SU-DHL-6 (cell line): ENCODE measurements around the gene APBB2.

Experiments
- H2AFZ ChIP-seq: fragments of 200-600 bp; sonication (generic); 2 replicates; pipeline ENCODE4 v1.6.1; 2014; ENCODE audit warnings: low read depth, mild to moderate bottlenecking, moderate library complexity, mixed read lengths, antibody characterized with exemption, low read length; ENCODE audit not compliant: severe bottlenecking
- H3F3A ChIP-seq: fragments of 200-600 bp; shearing (Covaris generic); 2 replicates; pipeline ENCODE4 v1.6.0; 2016; ENCODE audit warnings: antibody characterized with exemption, mild to moderate bottlenecking; ENCODE audit not compliant: insufficient read depth
- H3K27ac ChIP-seq: fragments of 200-600 bp; sonication (generic); 2 replicates; pipeline ENCODE4 v1.5.1; 2016; ENCODE audit warnings: low read depth, mild to moderate bottlenecking, low read length, moderate library complexity, mixed read lengths
- H3K27me3 ChIP-seq: fragments of 200-600 bp; sonication (generic), shearing (Covaris generic); 2 replicates; pipeline ENCODE4 v1.6.0; 2014; ENCODE audit warnings: mild to moderate bottlenecking, low read length
- H3K36me3 ChIP-seq: fragments of 200-600 bp; sonication (generic); 2 replicates; pipeline ENCODE4 v1.6.1; 2014; ENCODE audit warnings: mild to moderate bottlenecking, low read length, mixed read lengths
- H3K4me2 ChIP-seq: fragments of 300-600, 200-600 bp; shearing (Covaris generic), sonication (generic); 2 replicates; pipeline ENCODE4 v1.6.0; 2014; ENCODE audit warnings: low read length, low read depth, mild to moderate bottlenecking; ENCODE audit not compliant: poor library complexity, severe bottlenecking
- H3K4me3 ChIP-seq: fragments of 200-600 bp; sonication (generic); 2 replicates; pipeline ENCODE4 v1.5.1; 2014; ENCODE audit warnings: antibody characterized with exemption, low read length, mild to moderate bottlenecking, mixed read lengths; ENCODE audit not compliant: insufficient read depth, poor library complexity, severe bottlenecking
- H3K79me2 ChIP-seq: fragments of 200-600 bp; sonication (generic); 2 replicates; pipeline ENCODE4 v1.6.1; 2014; ENCODE audit warnings: mild to moderate bottlenecking, low read length, moderate library complexity; ENCODE audit not compliant: insufficient read depth
- H3K9ac ChIP-seq: fragments of 200-600 bp; sonication (generic); 2 replicates; pipeline ENCODE4 v1.7.0; 2014; ENCODE audit warnings: mild to moderate bottlenecking, low read length
- H3K9me2 ChIP-seq: fragments of 200-600 bp; sonication (generic); replicated peaks from 2 replicates; pipeline ENCODE4 v1.6.1; 2014; ENCODE audit warnings: low read length; ENCODE audit not compliant: insufficient read depth
- H3K9me3 ChIP-seq: fragments of 200-600 bp; sonication (generic); 2 replicates; pipeline ENCODE4 v1.6.1; 2014; ENCODE audit warnings: low read length, mixed read lengths; ENCODE audit not compliant: insufficient read depth
- H4K20me1 ChIP-seq: fragments of 200-600 bp; sonication (generic); 2 replicates; pipeline ENCODE4 v1.6.1; 2014; ENCODE audit warnings: low read depth, mild to moderate bottlenecking, antibody characterized with exemption, low read length, moderate library complexity, mixed read lengths
- CTCF ChIP-seq: fragments of 200-600 bp; sonication (generic); IDR thresholded peaks from one replicate; pipeline ENCODE4 v1.5.1; 2017; ENCODE audit warnings: antibody characterized with exemption, mild to moderate bottlenecking, low read length, moderate library complexity; ENCODE audit not compliant: insufficient read depth, poor library complexity, severe bottlenecking
- EZH2phosphoT487 ChIP-seq: fragments of 200-600 bp; sonication (generic), shearing (Covaris generic); conservative IDR thresholded peaks from 2 replicates; pipeline ENCODE4 v1.6.1; 2018; ENCODE audit warnings: mild to moderate bottlenecking, antibody characterized with exemption, low read length, moderate library complexity, mixed read lengths

The APBB2 gene

GRCh38 chr4:40812856-40813255 is 401.5 kb downstream of the APBB2 start:
- Histone ChIP-seq H3K79me2 (no peaks in the 10 kb centered on the region), H3K27ac (no peak overlapping the region), H3K9me2 (no peaks in the 10 kb centered on the region), H3K4me2 (no peak overlapping the region), H3K9ac (no peak overlapping the region), H3K36me3 (peaks cover 5% of the 10 kb centered on the region; the same call in 1 of the 2 replicates), H3K9me3 (no peaks in the 10 kb centered on the region), H2AFZ (no peak overlapping the region), H3K4me3 (no peak overlapping the region), H3F3A (no peaks in the 10 kb centered on the region), H3K27me3 (no peaks in the 10 kb centered on the region), H4K20me1 (no peaks in the 10 kb centered on the region)
- TF ChIP-seq EZH2phosphoT487: no peak
- TF ChIP-seq CTCF: no peak

DNA sequence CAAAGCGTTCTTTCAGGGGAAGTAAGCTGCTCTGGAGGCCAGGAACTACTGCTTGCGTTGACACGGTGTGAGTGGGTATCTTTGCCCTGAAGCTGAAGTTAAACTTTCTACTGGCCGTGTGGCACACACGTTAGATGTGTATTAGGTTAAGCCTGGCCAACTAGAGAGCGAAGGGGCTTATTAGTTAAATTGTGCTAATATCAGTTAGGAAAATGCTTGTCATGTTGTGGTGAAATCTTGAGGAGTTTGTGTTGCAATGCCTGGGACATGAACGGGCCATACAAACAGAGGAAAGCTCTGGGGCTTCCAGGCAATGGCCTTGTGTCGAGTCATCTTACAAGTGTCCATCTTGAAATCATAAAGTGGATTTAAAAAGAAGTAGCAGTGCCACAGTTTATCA is 402.0 kb downstream of the APBB2 start:
- Histone ChIP-seq H3K9me2 (no peaks in the 10 kb centered on the region), H3K27ac (no peak overlapping the region), H2AFZ (no peak overlapping the region), H3K79me2 (no peaks in the 10 kb centered on the region), H3F3A (no peaks in the 10 kb centered on the region), H3K4me2 (no peak overlapping the region), H3K9ac (no peak overlapping the region), H3K9me3 (no peaks in the 10 kb centered on the region), H3K27me3 (no peaks in the 10 kb centered on the region), H3K4me3 (no peak overlapping the region), H4K20me1 (no peaks in the 10 kb centered on the region), H3K36me3 (peaks cover 5% of the 10 kb centered on the region; the same call in 1 of the 2 replicates)
- TF ChIP-seq EZH2phosphoT487 (no peak), CTCF (no peak)

- no peak overlapping the region for H3K4me3 ChIP-seq
- no peak for TF ChIP-seq CTCF
- TF ChIP-seq EZH2phosphoT487: no peak
- no peaks in the 10 kb centered on the region for H3K27me3 ChIP-seq
- no peak overlapping the region for H3K9ac ChIP-seq
- H3F3A ChIP-seq: no peaks in the 10 kb centered on the region
- H2AFZ ChIP-seq: no peak overlapping the region
- H4K20me1 ChIP-seq: no peaks in the 10 kb centered on the region
- H3K36me3 ChIP-seq: peaks cover 5% of the 10 kb centered on the region; the same call in 1 of the 2 replicates
- no peaks in the 10 kb centered on the region for H3K9me2 ChIP-seq
- H3K79me2 ChIP-seq: no peaks in the 10 kb centered on the region
- H3K9me3 ChIP-seq: no peaks in the 10 kb centered on the region
- no peak overlapping the region for H3K4me2 ChIP-seq
- H3K27ac ChIP-seq: no peak overlapping the region
Measured at GRCh38 chr4:40811956-40812355, 402.4 kb downstream of the APBB2 start.
